GM12891 (cell line): ENCODE measurements around the gene MICAL1.

Experiments used
- POLR2A ChIP-seq: IDR thresholded peaks from 2 replicates; pipeline ENCODE4 v1.6.1; 2011; ENCODE audit warnings: low read depth, low read length, control low read depth
- POLR2AphosphoS5 ChIP-seq: IDR thresholded peaks from 2 replicates; pipeline ENCODE4 v1.6.1; 2011; ENCODE audit warnings: low read depth, low read length, control low read depth
- TAF1 ChIP-seq: IDR thresholded peaks from 2 replicates; pipeline ENCODE4 v1.6.1; 2011; ENCODE audit warnings: low read depth, low read length, control low read depth

- TF ChIP-seq POLR2A (no peak), POLR2AphosphoS5 (no peak), TAF1 (no peak)
These were observed 29.8 kb upstream of the MICAL1 start for GRCh38 chr6:109485266-109485935.
